Activated CD4-positive, alpha-beta T cell treated with anti-CD3 and anti-CD28 coated beads for 24 hours (primary cell): ENCODE data around the gene PMAIP1.
"Not testable (repeated sequence)": the region's sequence is repeated elsewhere in the genome, so short reads cannot be mapped to it uniquely, and the experiment has no call there.

Source experiments
- DNase-seq, 2 donors: peaks; one replicate each; pipeline ENCODE4 v3.0.0-alpha.2; 2020; ENCODE audit warnings: low read depth in 2 of 2

PMAIP1 gene

DNA sequence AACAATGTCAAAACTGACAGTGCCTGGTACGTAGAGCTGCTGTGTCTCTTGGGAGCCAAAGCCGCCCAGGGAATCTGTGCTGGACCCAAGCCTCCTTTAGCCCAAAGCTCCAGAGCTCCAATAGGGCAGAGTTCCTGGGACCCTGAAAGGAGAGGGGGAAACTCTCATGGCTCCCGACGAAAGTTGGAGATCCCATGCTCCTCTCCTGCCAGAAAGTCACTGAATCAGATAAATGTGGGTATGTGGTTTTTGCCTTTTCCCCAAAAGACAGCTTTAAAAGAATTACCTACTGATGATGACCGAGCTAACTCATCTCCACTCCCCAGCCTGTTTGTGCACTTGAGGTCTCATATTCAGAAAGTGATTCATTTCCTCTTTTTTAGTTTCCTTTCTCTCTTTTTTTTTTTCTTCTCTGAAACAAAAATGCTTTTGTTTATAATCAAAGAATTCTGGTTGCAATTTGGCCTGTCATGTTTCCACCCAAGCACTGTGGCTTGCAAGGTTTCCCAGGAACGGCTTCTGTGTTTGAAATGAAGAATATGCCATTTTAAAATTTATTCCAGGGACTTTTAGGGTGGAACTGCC, 14.1 kb upstream of the PMAIP1 start:
- no peak for DNase-seq

GRCh38 chr18:59886399-59886798, 13.4 kb upstream of the PMAIP1 start:
- DNase-seq = not testable (repeated sequence)

GRCh38 chr18:59892123-59892522, 7.7 kb upstream of the PMAIP1 start:
- no peak for DNase-seq

- DNase-seq = no peak
Observed at GRCh38 chr18:59893971-59894370, 5.8 kb upstream of the PMAIP1 start.

DNA sequence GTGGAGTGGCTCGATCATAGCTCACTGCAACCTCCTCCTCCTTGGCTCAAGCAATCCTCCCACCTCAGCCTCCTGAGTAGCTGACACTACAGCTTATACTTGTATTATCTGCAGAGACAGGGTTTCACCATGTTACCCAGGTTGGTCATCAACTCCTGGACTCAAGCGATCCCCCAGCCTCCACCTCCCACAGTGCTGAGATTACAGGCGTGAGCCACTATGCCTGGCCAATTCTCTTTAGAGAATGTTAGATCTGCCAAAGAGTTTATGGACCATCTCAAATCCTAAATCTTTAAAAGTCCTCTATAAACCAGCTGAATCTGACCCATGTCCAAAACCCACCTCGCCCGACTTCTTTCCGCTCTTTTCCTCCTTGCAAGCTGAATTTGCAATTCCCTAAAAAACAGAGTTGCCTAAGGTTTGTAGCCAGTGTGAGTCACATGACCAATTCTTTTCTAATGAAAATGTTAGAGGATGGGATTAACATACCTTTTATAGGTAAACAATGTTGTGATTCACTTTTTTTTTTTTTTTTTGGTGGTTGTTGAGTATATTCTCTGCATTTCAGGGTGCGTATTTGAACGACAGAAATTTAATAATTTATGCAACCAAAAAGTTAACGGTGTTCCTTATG, 2.4 kb upstream of the PMAIP1 start:
- no peak for DNase-seq

- DNase-seq = no peak
Observed at GRCh38 chr18:59898093-59898492, 1.7 kb upstream of the PMAIP1 start.

GRCh38 chr18:59898609-59899297, 1.0 kb upstream of the PMAIP1 start:
- no peak for DNase-seq

- peak; percentile 45 to 46 for DNase-seq
Observed at GRCh38 chr18:59900222-59901128, 679 bp downstream of the PMAIP1 start.

DNA sequence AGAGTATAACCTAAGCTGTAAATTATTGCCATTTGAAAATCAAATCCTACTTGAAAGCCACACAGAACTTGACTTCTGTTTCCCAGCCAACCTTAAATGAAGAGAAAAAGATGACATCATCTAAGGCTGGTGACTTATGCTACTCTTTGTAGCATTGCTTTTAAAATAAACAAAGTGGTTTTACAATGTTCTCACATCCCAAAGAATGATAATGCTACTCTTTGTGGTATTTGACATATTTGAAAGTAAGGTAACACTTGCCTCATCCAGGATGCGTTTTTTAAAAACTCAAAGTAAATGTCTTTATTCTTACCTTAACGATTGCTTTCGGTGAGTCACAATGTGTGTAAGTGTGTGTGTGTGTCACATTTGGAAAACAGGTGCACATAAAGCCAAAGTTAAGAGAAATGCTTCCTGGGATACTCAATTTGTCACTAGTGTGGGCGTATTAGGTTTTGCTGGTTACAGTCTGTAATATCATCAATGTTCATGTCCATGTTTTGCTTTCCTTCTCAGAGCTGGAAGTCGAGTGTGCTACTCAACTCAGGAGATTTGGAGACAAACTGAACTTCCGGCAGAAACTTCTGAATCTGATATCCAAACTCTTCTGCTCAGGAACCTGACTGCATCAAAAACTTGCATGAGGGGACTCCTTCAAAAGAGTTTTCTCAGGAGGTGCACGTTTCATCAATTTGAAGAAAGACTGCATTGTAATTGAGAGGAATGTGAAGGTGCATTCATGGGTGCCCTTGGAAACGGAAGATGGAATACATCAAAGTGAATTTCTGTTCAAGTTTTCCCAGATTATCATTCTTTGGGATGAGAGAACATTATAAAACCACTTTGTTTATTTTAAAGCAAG, 2.6 kb downstream of the PMAIP1 start:
- DNase-seq = no peak

GRCh38 chr18:59902993-59903610, 3.3 kb downstream of the PMAIP1 start:
- DNase-seq = no peak

DNA sequence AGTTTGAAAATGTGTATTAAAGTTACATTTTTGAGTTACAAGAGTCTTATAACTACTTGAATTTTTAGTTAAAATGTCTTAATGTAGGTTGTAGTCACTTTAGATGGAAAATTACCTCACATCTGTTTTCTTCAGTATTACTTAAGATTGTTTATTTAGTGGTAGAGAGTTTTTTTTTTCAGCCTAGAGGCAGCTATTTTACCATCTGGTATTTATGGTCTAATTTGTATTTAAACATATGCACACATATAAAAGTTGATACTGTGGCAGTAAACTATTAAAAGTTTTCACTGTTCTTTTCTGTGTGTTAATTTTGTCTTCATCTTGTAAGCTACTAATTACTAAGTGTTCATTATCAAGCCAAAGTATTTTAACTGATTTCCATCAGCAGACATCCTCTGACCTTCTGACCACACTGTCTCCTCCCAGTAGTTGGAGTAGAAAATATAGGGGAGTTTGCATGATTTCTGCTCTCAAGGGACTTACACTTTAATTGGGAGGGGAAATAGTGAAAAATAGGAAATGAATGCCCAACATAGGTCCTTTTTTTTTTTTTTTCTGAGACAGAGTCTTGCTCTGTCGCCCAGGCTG, 4.3 kb downstream of the PMAIP1 start:
- DNase-seq = no peak

- DNase-seq = no peak
Observed at GRCh38 chr18:59905686-59906091, 5.9 kb downstream of the PMAIP1 start.

- no peak for DNase-seq
Observed at GRCh38 chr18:59906203-59906602, 6.4 kb downstream of the PMAIP1 start.

DNA sequence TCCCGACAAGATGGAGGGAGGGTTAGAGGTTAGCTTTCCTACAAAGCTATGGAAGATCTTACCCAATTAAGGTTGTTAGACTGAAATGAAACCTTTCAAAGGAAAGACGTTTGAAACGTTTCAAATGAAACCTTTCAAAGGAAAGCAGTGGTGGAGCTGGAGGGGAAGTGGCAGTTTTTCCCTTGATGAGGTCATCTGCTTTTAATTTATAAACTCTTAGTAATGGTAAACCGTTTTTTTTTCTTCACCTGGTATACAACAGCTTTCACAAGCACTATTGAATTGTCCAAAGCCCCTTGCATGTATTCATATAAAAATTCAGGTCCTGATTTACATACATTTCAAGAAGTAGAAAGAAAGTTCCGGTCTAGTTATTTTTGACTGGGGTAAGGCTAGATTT, 7.4 kb downstream of the PMAIP1 start:
- DNase-seq = no peak

- DNase-seq = no peak
Observed at GRCh38 chr18:59907660-59908059, 7.9 kb downstream of the PMAIP1 start.

DNA sequence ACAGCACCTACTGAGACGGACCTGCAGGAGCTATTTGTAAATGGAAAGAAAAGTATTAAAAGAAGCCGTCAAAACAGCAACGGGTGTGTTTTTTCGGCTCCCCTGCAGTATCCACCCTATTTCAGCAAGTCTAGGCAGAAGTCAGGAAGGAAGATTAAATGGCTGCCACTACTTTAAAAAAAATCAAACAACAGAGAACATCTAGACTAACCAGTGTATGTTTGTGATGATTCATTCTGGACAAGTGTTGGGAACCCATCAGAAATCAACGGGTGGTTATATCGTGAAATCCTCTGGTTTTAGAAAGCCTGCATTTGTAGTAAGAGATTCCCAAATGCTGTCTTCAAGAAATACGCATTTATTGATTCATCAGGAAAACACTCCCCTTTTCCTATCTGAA, 9.0 kb downstream of the PMAIP1 start:
- DNase-seq = no peak

- no peak for DNase-seq
Observed at GRCh38 chr18:59909289-59910036, 9.7 kb downstream of the PMAIP1 start.

- no peak for DNase-seq
Observed at GRCh38 chr18:59910967-59911366, 11.2 kb downstream of the PMAIP1 start.

DNA sequence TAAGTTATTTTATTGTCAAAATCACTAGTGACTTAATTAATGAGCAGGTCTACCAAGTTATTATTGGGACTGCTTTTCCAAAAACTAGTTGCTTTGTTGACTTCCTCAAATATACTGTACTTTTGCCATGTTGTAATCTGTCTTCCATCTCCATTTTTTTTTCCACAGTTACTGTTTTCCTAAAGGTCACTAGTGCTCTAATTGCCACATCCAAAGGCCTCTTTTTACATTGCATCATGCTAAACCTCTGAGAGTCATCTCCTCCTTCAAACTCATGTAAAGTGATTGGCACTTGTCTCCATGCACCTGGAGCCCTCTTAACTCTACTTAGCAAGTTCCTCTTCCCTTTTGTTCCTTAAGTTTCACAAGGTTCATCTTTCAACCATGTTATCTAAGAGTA, 11.8 kb downstream of the PMAIP1 start:
- DNase-seq = no peak
